D721Med (cell line): ENCODE measurements around the gene TACR2.

Experiments used
- DNase-seq: peaks from one replicate; pipeline ENCODE4 v3.0.0; 2011; ENCODE audit warnings: low spot score; ENCODE audit not compliant: insufficient read length
- FAIRE-seq: peaks from 2 replicates; lab custom pipeline; 2011; peaks lifted over from hg19 to GRCh38; lab: Jason Lieb, UNC
- TF ChIP-seq, protein P1 (sequence below): IDR thresholded peaks from 2 replicates; pipeline ENCODE4 v1.5.1; 2012; ENCODE audit warnings: mild to moderate bottlenecking, control low read depth; ENCODE audit not compliant: insufficient read depth; ENCODE audit errors: missing control alignments

The TACR2 gene

DNA sequence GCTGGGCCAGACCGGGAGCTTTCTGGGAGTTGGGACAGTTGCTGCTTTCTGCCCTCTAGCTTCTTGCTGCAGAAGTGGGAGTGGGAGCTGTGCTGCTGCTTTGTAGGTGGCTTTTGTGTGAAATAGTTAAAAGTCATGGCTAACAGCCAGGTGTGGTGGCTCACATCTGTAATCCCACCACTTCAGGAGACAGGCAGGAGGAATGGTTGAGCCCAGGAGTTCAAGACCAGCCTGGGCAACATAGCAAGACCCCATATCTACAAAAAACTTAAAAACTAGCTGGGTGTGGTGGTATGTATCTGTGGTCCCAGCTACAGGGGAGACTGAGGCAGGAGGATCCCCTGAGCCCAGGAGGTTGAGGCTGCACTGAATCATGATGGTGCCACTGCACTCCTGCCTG, 13.7 kb downstream of the TACR2 start:
- FAIRE-seq (no peak), DNase-seq (no peak)
- TF ChIP-seq, protein P1, sequence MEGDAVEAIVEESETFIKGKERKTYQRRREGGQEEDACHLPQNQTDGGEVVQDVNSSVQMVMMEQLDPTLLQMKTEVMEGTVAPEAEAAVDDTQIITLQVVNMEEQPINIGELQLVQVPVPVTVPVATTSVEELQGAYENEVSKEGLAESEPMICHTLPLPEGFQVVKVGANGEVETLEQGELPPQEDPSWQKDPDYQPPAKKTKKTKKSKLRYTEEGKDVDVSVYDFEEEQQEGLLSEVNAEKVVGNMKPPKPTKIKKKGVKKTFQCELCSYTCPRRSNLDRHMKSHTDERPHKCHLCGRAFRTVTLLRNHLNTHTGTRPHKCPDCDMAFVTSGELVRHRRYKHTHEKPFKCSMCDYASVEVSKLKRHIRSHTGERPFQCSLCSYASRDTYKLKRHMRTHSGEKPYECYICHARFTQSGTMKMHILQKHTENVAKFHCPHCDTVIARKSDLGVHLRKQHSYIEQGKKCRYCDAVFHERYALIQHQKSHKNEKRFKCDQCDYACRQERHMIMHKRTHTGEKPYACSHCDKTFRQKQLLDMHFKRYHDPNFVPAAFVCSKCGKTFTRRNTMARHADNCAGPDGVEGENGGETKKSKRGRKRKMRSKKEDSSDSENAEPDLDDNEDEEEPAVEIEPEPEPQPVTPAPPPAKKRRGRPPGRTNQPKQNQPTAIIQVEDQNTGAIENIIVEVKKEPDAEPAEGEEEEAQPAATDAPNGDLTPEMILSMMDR = no peak

DNA sequence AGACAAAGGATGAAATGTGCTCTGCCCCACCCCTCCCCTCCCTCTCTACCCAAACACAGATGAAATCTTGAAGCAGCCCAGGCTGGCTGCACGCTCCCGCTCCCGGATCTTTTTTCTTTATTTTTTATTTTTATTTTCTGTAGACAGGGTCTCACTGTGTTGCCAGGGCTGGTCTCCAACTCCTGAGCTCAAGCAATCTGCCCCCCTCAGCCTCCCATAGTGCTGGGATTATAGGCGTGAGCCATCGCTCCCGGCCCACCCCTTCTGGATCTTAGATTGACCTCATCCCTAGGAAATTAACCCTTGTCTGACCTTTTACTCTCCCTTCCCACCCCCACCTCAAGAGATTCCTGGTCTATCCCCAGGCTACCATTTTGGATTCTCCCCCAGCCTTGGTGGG, 14.3 kb downstream of the TACR2 start:
- no peak for FAIRE-seq

DNA sequence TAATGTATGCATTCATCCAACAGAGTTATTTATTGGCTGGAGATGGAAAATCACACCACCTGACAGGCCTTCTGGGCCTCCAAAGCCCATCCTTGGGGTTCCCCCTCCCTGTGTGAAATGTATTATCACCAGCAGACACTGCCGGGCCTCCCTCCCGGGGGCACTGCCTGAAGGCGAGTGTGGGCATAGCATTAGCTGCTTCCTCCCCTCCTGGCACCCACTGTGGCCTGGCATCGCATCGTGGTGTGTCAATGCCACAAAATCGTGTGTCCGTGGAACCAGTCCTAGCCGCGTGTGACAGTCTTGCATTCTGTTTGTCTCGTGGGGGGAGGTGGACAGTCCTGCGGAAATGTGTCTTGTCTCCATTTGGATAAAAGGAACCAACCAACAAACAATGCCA, 15.3 kb downstream of the TACR2 start:
- FAIRE-seq (no peak), DNase-seq (no peak)
- TF ChIP-seq, protein P1 = no peak

More for the DNA sequence above, 14.3 kb downstream of the TACR2 start:
- TF ChIP-seq, protein P1 = no peak
- DNase-seq = no peak

DNA sequence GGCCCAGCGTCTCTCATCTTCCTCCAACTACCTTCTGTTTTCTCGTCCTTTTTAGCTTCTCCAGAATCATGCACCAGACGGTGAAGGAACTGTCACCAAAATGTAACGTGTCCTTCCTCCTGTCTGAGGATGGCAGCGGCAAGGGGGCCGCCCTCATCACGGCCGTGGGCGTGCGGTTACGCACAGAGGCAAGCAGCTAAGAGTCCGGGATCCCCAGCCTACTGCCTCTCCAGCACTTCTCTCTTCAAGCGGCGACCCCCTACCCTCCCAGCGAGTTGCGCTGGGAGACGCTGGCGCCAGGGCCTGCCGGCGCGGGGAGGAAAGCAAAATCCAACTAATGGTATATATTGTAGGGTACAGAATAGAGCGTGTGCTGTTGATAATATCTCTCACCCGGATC, 15.8 kb downstream of the TACR2 start:
- FAIRE-seq (no peak), DNase-seq (no peak)
- TF ChIP-seq, protein P1 = no peak

DNA sequence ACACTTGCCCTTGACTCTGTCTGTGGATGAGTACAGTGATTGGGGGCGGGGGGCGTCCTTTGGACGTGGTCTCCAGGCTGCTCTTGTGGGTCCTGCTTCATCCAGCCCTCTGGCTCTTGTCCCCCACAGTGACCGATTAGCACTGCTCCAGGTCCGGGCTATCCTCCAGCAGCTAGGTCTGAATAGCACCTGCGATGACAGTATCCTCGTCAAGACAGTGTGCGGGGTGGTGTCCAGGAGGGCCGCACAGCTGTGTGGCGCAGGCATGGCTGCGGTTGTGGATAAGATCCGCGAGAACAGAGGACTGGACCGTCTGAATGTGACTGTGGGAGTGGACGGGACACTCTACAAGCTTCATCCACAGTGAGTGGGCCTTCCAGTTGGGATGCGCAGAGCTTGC, 18.3 kb downstream of the TACR2 start:
- TF ChIP-seq, protein P1 = no peak
- no peak for FAIRE-seq
- DNase-seq = no peak

DNA sequence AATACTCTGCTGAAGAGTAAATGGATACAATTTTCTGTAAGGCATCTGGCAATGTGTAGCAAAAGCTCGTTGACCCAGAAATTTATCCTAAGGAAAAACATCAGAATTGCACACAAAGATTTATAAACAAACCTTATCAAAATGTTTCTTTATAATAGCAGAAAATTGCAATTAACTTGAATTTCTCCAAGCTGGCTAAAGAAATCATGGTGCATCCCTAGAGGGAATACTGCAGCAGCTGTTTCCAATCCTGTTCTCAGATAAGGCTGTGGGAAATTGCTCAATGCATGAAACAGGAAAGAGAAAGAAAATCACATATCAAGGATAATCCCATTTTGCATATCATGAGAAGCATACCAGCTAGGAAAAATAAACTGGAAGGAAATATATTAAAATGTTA, 18.7 kb downstream of the TACR2 start:
- no peak for FAIRE-seq
- no peak for DNase-seq
- TF ChIP-seq, protein P1 = no peak

DNA sequence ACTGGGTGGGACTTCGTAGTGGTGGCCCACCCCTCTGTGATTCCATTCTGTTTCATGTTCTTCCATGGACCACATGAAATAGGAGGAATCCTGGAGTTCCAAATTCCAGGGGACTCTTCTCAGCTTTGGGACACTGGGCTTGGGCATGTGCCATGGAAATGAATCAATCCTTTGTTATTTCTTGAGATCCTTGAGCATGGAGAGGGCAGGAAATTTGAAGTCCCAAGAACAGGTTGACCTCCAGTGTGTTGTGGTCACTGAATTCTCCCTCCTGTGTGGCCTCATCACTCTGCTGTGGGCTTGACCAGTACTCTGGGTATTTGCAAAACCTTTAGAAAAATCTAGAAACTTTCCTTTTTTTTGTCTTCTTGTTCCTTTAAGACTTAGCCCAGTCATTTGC, 22.7 kb downstream of the TACR2 start:
- TF ChIP-seq, protein P1 = no peak
- FAIRE-seq (no peak), DNase-seq (no peak)
